Skin epidermis (tissue), 12 donors: ENCODE results near the gene IL22RA2.
"Not testable (repeated sequence)": the region's sequence is repeated elsewhere in the genome, so short reads cannot be mapped to it uniquely, and the experiment has no call there.

Experiments used
- H3K27ac ChIP-seq, 21 experiments: fragments of 200-600 bp; sonication (generic) in 11 of 21; one replicate each; pipeline ENCODE4 v1.5.0; 2020; ENCODE audit warnings: mild to moderate bottlenecking in 3 of 21, inconsistent platforms in 2 of 21, moderate library complexity in 2 of 21
- H3K4me3 ChIP-seq, 7 experiments: fragments of 200-600 bp; sonication (generic) in 2 of 7; one replicate each; pipeline ENCODE4 v1.5.0; 2020; ENCODE audit warnings: inconsistent platforms in 2 of 7, mild to moderate bottlenecking in 2 of 7, moderate library complexity in 1 of 7

The IL22RA2 gene

GRCh38 chr6:137147195-137147594, 26.2 kb downstream of the IL22RA2 start:
- H3K27ac ChIP-seq = no peak overlapping the region
- H3K4me3 ChIP-seq = no peak overlapping the region

DNA sequence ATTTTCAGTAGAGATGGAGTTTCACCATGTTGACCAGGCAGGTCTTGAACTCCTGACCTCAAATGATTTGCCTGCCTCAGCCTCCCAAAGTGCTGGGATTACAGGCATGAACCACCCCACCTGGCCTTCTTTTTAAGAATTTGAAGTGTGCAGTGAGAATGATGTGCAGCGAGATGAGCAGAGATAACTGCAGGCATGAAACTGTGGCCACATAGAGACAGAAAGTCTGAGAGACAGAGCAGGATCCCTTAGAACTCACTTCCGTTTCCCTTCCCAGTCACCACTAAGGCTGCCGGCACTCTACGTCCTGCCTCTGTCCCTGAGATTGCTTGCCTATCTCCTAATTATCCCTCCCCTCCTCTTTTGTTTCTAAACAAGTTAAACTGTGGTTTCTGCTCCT, 27.2 kb downstream of the IL22RA2 start:
- H3K4me3 ChIP-seq = no peak overlapping the region
- H3K27ac ChIP-seq = no peak overlapping the region

- no peak overlapping the region for H3K27ac ChIP-seq
- no peak overlapping the region for H3K4me3 ChIP-seq
Observed at GRCh38 chr6:137145421-137145820, 28.0 kb downstream of the IL22RA2 start.

GRCh38 chr6:137136065-137136464, 37.4 kb downstream of the IL22RA2 start:
- H3K27ac ChIP-seq = no peak overlapping the region
- no peak overlapping the region for H3K4me3 ChIP-seq

DNA sequence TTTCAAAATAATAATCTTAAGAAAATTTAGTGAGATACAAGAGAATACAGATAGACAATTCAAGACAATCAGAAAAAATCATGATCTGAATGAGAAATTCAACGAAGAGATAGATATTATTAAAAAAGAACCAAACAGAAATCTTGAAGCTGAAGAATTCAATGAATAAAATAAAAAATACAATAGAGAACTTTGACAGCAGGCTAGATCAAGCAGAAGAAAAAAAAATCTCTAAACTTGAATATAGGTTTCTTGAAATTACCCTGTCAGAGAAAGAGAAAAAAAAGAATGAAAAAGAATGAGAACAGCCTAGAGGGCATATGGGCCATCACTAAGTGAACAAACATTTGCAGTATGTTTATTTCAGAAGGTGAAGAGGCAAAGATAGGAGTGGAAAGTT, 39.0 kb downstream of the IL22RA2 start:
- Histone ChIP-seq H3K27ac (no peak overlapping the region), H3K4me3 (no peak overlapping the region)

DNA sequence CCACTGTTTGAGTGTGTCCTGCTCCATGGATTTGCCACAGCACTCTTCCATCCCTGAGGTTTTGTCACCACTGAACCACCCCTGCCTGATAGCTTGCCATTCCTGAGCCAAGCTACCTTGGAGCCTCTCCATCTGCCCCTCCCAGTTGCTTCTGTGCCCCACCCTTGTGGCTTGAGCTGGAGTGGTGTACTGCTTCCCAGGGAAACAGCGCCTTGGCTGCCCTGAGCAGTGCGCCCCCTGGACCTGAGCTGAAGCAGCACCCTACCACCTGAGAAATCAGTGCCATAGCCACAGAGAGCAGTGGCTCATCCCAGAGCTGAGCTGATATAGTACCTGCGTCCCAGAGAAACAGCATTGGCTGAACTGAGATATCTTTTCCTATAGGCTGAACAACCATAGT, 40.3 kb downstream of the IL22RA2 start:
- H3K4me3 ChIP-seq = no peak overlapping the region

DNA sequence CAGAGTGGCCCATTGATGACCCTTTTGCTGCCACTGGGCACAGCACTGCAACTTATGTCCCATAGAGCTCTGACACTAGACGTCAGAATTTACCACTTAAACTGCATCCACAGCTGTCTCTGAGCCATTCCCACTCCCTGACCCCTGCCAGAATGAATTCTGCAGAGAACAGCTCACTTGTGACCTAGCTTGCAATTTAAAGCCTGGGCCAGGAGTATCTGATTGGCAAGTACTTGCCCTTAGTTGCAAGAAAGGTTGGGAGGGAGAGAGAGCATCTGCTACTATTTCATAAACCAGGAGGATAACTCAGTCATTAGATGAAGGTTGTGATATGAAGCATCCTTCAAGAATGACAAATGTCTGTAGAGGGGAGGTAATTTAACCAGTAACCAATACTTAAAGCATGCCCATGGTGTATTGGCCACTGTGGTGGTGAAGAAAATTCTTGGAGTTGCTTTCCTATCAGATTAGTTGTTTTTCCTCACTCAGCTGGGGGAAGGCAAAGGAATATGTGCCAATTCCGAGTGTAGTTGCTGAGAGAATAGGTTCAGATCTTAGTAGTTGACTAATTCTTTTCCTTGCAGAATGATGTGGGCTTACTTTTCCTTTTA, 46.5 kb downstream of the IL22RA2 start:
- Histone ChIP-seq H3K4me3 (no peak overlapping the region), H3K27ac (no peak overlapping the region)

More for the DNA sequence above, 40.3 kb downstream of the IL22RA2 start:
- H3K27ac ChIP-seq = no peak overlapping the region

DNA sequence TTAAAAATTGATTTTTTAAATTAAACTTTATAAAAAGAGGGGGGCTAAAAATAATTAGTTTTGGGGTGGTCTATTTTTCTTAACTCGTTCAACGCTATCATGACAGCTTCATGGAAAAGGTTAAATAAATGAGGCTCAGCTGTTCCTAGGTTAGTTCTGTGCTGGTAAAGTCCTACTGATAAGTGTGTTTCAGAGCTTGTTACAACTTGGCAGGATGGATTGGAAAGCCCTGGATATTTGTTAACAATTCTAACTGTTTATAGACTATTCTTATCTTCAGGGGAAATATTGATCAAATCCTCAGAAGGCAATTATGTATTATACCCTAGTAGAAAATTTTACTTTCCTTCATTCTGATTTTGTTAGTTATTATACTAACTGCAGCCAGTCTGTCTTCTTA, 50.4 kb downstream of the IL22RA2 start:
- Histone ChIP-seq H3K4me3 (no peak overlapping the region), H3K27ac (no peak overlapping the region)

DNA sequence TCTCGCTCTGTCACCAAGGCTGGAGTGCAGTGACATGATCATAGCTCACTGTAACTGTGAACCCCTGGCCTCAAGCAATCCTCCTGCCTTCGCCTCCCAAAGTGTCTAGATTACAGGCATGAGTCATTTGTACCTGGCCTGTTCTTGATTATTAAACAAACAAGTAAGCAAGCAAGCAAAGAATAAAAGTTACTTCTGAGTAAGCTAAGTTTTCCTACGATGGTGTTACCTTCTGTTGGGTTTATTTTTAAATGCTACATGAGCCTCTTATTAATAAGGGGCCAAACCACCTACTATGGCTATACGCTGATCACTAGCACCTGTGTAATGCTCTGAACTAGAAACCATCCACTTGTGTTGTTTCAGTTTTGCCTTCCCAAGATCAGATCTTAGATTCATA, 50.8 kb downstream of the IL22RA2 start:
- no peak overlapping the region for H3K4me3 ChIP-seq
- H3K27ac ChIP-seq = no peak overlapping the region

GRCh38 chr6:137121401-137121997, 51.9 kb downstream of the IL22RA2 start:
- H3K4me3 ChIP-seq = no peak overlapping the region
- peak overlapping the region in 2 of 21 experiments; percentile 12 to 38 for H3K27ac ChIP-seq

- Histone ChIP-seq H3K4me3 (no peak overlapping the region), H3K27ac (peak overlapping the region in 3 of 21 experiments; percentile 13 to 24 (median 22))
Observed at GRCh38 chr6:137120748-137121147, 52.7 kb downstream of the IL22RA2 start.

DNA sequence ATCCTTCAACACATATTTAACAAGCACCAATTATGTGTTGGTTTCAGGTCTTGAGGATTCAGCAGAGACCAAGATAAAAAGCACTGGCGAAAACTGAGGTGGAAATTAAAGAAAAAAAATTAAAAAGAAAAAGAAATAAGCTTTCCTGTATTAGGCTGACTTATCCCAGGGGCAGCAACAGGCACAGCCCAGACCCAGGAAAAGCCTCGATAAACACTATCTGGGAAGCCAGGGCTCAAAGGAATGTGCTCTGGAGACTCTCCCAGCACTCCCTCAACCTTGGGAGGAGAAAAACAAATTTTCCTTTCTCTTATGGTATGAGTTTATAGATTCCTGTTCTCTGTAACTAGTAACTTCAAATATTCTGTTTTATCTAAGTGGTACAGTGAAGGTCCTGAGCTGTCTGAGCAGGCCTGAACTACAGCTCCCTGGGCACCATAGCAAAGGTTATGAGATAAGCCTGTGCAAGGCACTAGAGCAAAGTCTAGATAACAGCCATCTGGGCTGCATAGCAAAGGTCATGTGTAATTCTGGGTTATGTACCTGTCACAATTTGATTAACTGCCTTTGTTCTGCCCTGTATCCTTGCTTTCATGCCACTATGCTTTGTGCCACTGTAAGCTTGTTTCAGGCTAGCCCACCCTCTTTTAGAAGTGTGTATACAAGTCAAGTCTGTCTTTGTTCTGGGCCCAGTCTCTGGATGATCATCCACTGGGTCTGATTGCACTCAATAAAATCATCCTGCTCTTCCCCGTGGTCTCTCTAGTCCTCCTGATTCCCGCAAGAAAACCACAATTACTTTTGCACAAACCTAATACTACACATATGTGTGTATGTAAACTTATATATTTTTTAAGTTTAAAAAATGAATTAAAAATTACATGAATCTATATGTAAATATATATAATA, 54.0 kb downstream of the IL22RA2 start:
- no peak overlapping the region for H3K27ac ChIP-seq
- H3K4me3 ChIP-seq = no peak overlapping the region

DNA sequence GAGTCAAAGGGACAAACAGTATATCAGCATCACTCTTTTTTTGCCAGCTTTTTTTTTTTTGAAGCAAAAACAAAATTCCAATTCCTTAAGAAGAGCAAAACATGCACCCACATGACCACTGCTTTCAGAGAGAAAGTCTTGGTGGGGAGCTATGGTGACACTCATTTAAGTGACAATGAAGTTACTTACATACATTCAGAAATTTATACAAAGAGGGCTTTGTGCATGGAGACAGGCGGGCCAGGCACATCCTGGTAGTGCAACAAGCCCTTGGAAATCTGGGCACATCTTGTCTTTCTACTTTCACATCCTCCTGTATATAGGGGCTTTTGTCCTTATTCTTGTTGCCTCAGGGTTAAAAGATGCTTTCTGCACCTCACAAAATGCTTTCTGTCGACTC, 55.9 kb downstream of the IL22RA2 start:
- Histone ChIP-seq H3K27ac (no peak overlapping the region), H3K4me3 (no peak overlapping the region)

DNA sequence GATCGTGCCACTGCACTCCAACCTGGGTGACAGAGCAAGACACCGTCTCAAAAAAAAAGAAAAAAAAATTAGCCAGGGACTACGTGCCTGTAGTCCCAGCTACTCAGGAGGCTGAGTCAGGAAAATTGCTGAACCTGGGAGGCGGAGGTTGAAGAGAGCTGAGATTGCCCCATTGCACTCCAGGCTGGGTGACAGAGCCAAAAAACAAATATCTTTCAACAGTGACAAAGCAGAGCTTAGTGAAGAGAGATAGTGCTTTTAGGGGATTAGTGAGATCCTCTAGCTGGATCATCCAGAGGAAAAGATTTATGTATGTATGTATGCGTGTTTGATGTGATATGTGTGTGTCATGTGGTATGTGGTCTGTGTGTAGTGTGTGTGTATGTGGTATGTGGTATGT, 56.6 kb downstream of the IL22RA2 start:
- Histone ChIP-seq H3K27ac (no peak overlapping the region), H3K4me3 (no peak overlapping the region)

GRCh38 chr6:137115658-137116057, 57.8 kb downstream of the IL22RA2 start:
- H3K27ac ChIP-seq = no peak overlapping the region
- H3K4me3 ChIP-seq = no peak overlapping the region

- H3K27ac ChIP-seq = no peak overlapping the region
- H3K4me3 ChIP-seq = no peak overlapping the region
Observed at GRCh38 chr6:137112067-137112355, 61.4 kb downstream of the IL22RA2 start.

GRCh38 chr6:137111296-137112066, 62.0 kb downstream of the IL22RA2 start:
- H3K27ac ChIP-seq = no peak overlapping the region

DNA sequence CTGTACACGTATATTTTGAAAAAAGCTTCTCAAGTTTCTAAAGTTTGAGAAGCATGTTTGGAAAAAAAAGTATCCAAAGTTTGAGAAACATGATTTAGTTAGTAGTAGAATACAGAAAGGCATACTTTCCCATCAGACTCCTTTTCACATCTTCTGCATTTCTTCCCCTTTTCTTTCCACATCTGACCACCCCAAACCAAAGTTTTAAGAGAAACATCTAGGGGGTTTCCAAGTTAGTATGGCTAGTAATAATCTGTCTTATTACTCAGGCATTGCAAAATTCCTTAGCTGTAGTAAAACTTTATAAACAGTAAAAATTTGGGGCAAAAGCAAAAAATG, 65.7 kb downstream of the IL22RA2 start:
- Histone ChIP-seq H3K4me3 (no peak overlapping the region), H3K27ac (no peak overlapping the region)

More at GRCh38 chr6:137111296-137112066, 62.0 kb downstream of the IL22RA2 start:
- no peak overlapping the region for H3K4me3 ChIP-seq

DNA sequence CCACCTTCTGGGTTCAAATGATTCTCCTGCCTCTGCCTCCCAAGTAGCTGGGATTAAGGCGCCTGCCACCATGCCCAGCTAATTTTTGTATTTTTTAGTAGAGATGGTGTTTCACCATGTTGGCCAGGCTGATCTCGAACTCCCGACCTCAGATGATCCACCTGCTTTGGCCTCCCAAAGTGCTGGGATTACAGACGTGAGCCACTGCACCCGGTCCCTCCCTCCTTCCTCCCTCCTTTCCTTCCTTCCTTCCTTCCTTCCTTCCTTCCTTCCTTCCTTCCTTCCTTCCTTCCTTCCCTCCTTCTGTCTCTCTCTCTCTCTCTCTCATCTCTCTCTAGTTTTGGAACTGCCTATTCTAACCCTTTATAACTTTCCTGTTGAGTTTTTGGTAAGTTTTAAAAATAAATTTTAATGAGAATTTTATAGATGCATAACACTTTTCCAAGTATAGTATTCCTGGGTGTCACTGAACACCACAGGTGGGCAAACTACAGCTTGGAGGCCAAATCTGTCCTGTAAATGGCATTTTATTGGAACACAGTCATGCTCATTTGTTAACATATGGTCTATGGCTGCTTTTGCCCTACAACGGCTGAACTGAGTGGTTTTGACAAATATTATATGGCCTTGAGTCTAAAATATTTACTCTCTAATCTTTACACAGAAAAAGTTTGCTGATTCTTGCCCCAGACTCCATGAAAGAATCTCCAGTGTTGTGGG, 66.2 kb downstream of the IL22RA2 start:
- not testable (repeated sequence) for H3K4me3 ChIP-seq, H3K27ac ChIP-seq

DNA sequence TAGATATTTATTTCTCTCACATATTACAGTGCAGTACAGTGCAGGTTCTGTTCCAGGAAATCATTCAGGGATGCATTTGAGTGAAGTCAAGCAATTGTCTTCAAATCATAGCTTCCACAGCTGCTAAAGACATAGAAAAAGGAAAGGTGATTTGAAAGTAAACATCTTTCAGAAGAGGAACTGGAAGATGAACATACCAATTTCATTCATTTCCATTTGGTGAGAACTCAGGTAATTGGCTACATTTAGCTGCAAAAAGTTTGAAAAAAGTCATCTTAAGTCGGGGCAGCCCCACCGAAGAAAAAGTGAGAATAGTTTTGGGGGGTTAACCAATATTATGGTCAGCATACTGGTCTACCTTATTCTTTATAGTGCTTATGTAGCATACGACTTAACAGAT, 67.3 kb downstream of the IL22RA2 start:
- H3K4me3 ChIP-seq = no peak overlapping the region
- H3K27ac ChIP-seq = peak overlapping the region in 3 of 21 experiments; percentile 5 to 33 (median 27)
